Esophagus squamous epithelium (tissue), 5 donors: Measurements from ENCODE around the gene ALOX5. TPM values are rescaled to one million over a fixed set of nuclear protein-coding genes. Genes with fewer than 3 reads are reported as not detected.

Experiments
- DNase-seq: peaks from one replicate; lab custom pipeline; 2025; lab: John Stamatoyannopoulos, UW
- H3K27ac ChIP-seq, 4 donors: fragments of 200-600 bp; sonication (generic); one replicate each; pipeline ENCODE4 v1.5.1; 2016 to 2019; ENCODE audit warnings: mild to moderate bottlenecking in 1 of 4
- H3K27me3 ChIP-seq, 4 donors: fragments of 200-600 bp; sonication (generic); 1 replicate in 3 of 4; 2 replicates in 1 of 4; pipeline versions ENCODE4 v1.5.1 to v1.6.0; 2017 to 2021; ENCODE audit warnings: antibody characterized with exemption in 1 of 4
- H3K36me3 ChIP-seq, 3 donors: fragments of 200-600 bp; sonication (generic); one replicate each; pipeline ENCODE4 v1.5.1; 2016 to 2019
- H3K4me1 ChIP-seq, 3 donors: fragments of 200-600 bp; sonication (generic); one replicate each; pipeline ENCODE4 v1.5.1; 2017 to 2019
- H3K4me3 ChIP-seq, 4 donors: fragments of 200-600 bp; sonication (generic); 1 replicate in 3 of 4; 2 replicates in 1 of 4; pipeline ENCODE4 v1.5.1; 2016 to 2019; ENCODE audit warnings: mild to moderate bottlenecking in 2 of 4, moderate library complexity in 1 of 4
- H3K9me3 ChIP-seq, 3 donors: fragments of 200-600 bp; sonication (generic); one replicate each; pipeline ENCODE4 v1.5.1; 2016 to 2019
- CTCF ChIP-seq, 6 experiments: fragments of 450-650 bp in 4 of 6; fragments of 200-600 bp in 2 of 6; sonication (generic) in 2 of 6; IDR thresholded peaks; one replicate each; pipeline ENCODE4 v1.5.1; 2016 to 2019; ENCODE audit warnings: antibody characterized with exemption in 6 of 6, mild to moderate bottlenecking in 4 of 6, moderate library complexity in 4 of 6
- POLR2A ChIP-seq, 4 donors: fragments of 450-650 bp; IDR thresholded peaks; one replicate each; pipeline ENCODE4 v1.6.1; 2017; ENCODE audit warnings: antibody characterized with exemption in 4 of 4, mild to moderate bottlenecking in 4 of 4, moderate library complexity in 3 of 4
- WGBS, 2 donors: methylation state at CpG; one replicate each; pipeline ENCODE4 v1.1.5; 2018; 5-methylcytosine and 5-hydroxymethylcytosine counted together
- intact Hi-C: fragments of 100-400 bp; cut with DNase I; formaldehyde crosslinking; loops from one replicate; pipeline ENCODE4 v1.15.0; 2022
- total RNA-seq, 4 donors: library from RNA; depleted of rRNA; stranded (reverse); fragments of >200 nt; gene quantifications; one replicate each; pipeline ENCODE4 v1.1.0, GENCODE V29; 2016
- donor health status: DM: yes; HTN: yes; CAD: no.

ALOX5 gene
- total RNA-seq, 4 donors from 2014 or later, result 10.6 to 40.4 (median 16.9) TPM

GRCh38 chr10:45439365-45439764 lies 65.3 kb downstream of the ALOX5 start:
- intact Hi-C loops, result no loop called here
- WGBS, 2 donors, result 63 to 95% methylated on average over 2 to 4 of the region's 6 CpGs
- no peaks in the 10 kb centered on the region for H3K9me3 ChIP-seq
- TF ChIP-seq CTCF (IDR thresholded peaks at IDR 0.05), result no peak
- TF ChIP-seq POLR2A (IDR thresholded peaks at IDR 0.05), result no peak
- no peaks in the 10 kb centered on the region for H3K36me3 ChIP-seq
- H3K27me3 ChIP-seq, result peaks cover 0 to 12% (median 0%) of the 10 kb centered on the region in 4 donors
- no peak overlapping the region for H3K27ac ChIP-seq
- no peak for DNase-seq
- H3K4me3 ChIP-seq, result no peak overlapping the region
- H3K4me1 ChIP-seq, result no peaks in the 10 kb centered on the region

GRCh38 chr10:45439873-45440272 lies 65.9 kb downstream of the ALOX5 start:
- H3K9me3 ChIP-seq, result no peaks in the 10 kb centered on the region
- TF ChIP-seq POLR2A (IDR thresholded peaks at IDR 0.05), result no peak
- TF ChIP-seq CTCF (IDR thresholded peaks at IDR 0.05), result no peak
- no peak overlapping the region for H3K27ac ChIP-seq
- H3K27me3 ChIP-seq, result peaks cover 0 to 12% (median 0%) of the 10 kb centered on the region in 4 donors
- WGBS, 2 donors, result 70 to 76% methylated on average over 6 to 7 of the region's 7 CpGs
- no peaks in the 10 kb centered on the region for H3K36me3 ChIP-seq
- H3K4me1 ChIP-seq, result no peaks in the 10 kb centered on the region
- no peak overlapping the region for H3K4me3 ChIP-seq
- no peak for DNase-seq
- intact Hi-C loops, result no loop called here

- 75 to 76% methylated on average over 10 of the region's 13 CpGs for WGBS, 2 donors
- TF ChIP-seq CTCF (IDR thresholded peaks at IDR 0.05) (no peak), POLR2A (IDR thresholded peaks at IDR 0.05) (no peak)
These were observed 66.6 kb downstream of the ALOX5 start for GRCh38 chr10:45440511-45441062.

GRCh38 chr10:45441239-45442190 lies 67.5 kb downstream of the ALOX5 start:
- no peak overlapping the region for H3K27ac ChIP-seq
- TF ChIP-seq CTCF (IDR thresholded peaks at IDR 0.05), result no peak
- no peak for TF ChIP-seq POLR2A (IDR thresholded peaks at IDR 0.05)

More at GRCh38 chr10:45440511-45441062, 66.6 kb downstream of the ALOX5 start:
- intact Hi-C loops, result no loop called here
- Histone ChIP-seq H3K9me3 (no peaks in the 10 kb centered on the region), H3K36me3 (no peaks in the 10 kb centered on the region), H3K27ac (no peak overlapping the region), H3K4me1 (no peaks in the 10 kb centered on the region), H3K27me3 (peaks cover 0 to 12% (median 0%) of the 10 kb centered on the region in 4 donors), H3K4me3 (no peak overlapping the region)
- DNase-seq, result no peak

GRCh38 chr10:45442251-45442650 lies 68.2 kb downstream of the ALOX5 start:
- Histone ChIP-seq H3K4me3 (no peak overlapping the region), H3K36me3 (no peaks in the 10 kb centered on the region), H3K4me1 (no peaks in the 10 kb centered on the region), H3K9me3 (no peaks in the 10 kb centered on the region), H3K27me3 (peaks cover 0 to 12% (median 0%) of the 10 kb centered on the region in 4 donors), H3K27ac (no peak overlapping the region)
- DNase-seq, result no peak
- WGBS, 2 donors, result 80 to 100% methylated on average over 1 of the region's 6 CpGs
- TF ChIP-seq POLR2A (IDR thresholded peaks at IDR 0.05) (no peak), CTCF (IDR thresholded peaks at IDR 0.05) (no peak)
- intact Hi-C loops, result no loop called here

More at GRCh38 chr10:45441239-45442190, 67.5 kb downstream of the ALOX5 start:
- no peak for DNase-seq
- 80 to 82% methylated on average over 10 to 13 of the region's 13 CpGs for WGBS, 2 donors
- Histone ChIP-seq H3K9me3 (no peaks in the 10 kb centered on the region), H3K4me3 (no peak overlapping the region), H3K27me3 (peaks cover 0 to 12% (median 0%) of the 10 kb centered on the region in 4 donors), H3K4me1 (no peaks in the 10 kb centered on the region), H3K36me3 (no peaks in the 10 kb centered on the region)
- intact Hi-C loops, result no loop called here
